GM23338 (cell line): Measurements from ENCODE around the gene MTAP. TPM values are rescaled to one million over a fixed set of nuclear protein-coding genes. Genes with fewer than 3 reads are reported as not detected.

Experiments
- ATAC-seq: fragments of 200-7000 bp; cut with Tn5 transposase; 3 replicates; pipeline ENCODE4 v1.9.1; 2020
- DNase-seq: peaks from one replicate; pipeline ENCODE4 v3.0.0-alpha.2; 2015; ENCODE audit warnings: low spot score
- H2AFZ ChIP-seq: fragments of 200-600 bp; sonication (generic); 2 replicates; pipeline ENCODE4 v1.8.0; 2016; ENCODE audit warnings: antibody characterized with exemption, mild to moderate bottlenecking, moderate library complexity
- H3F3A ChIP-seq: fragments of 200-600 bp; sonication (generic); replicated peaks from 2 replicates; pipeline ENCODE4 v1.8.0; 2017; ENCODE audit warnings: antibody characterized with exemption, mixed run types, low read depth
- H3K27ac ChIP-seq: fragments of 200-600 bp; sonication (generic); 2 replicates; pipeline ENCODE4 v1.6.1; 2016; ENCODE audit warnings: low read depth
- H3K27me3 ChIP-seq: fragments of 200-600 bp; sonication (generic); 2 replicates; pipeline ENCODE4 v1.8.0; 2016; ENCODE audit warnings: mild to moderate bottlenecking, mixed run types, moderate library complexity; ENCODE audit not compliant: insufficient read depth
- H3K36me3 ChIP-seq: fragments of 200-600 bp; sonication (generic); 2 replicates; pipeline ENCODE4 v1.8.0; 2016; ENCODE audit warnings: mild to moderate bottlenecking; ENCODE audit not compliant: insufficient read depth
- H3K4me1 ChIP-seq: fragments of 200-600 bp; sonication (generic); 2 replicates; pipeline ENCODE4 v1.8.0; 2016; ENCODE audit warnings: mild to moderate bottlenecking, moderate library complexity; ENCODE audit not compliant: insufficient read depth
- H3K4me2 ChIP-seq: fragments of 200-600 bp; sonication (generic); 2 replicates; pipeline ENCODE4 v1.7.1; 2017; ENCODE audit warnings: mixed run types
- H3K4me3 ChIP-seq: fragments of 200-600 bp; sonication (generic); 2 replicates; pipeline ENCODE4 v1.6.1; 2016; ENCODE audit warnings: mixed run types
- H3K79me2 ChIP-seq: fragments of 200-600 bp; sonication (generic); replicated peaks from 2 replicates; pipeline ENCODE4 v1.8.0; 2017; ENCODE audit warnings: mild to moderate bottlenecking; ENCODE audit not compliant: insufficient read depth
- H3K9me2 ChIP-seq: fragments of 200-600 bp; sonication (generic); 2 replicates; pipeline ENCODE4 v1.8.0; 2017; ENCODE audit not compliant: insufficient read depth
- H4K20me1 ChIP-seq: fragments of 200-600 bp; sonication (generic); replicated peaks from 2 replicates; pipeline ENCODE4 v1.8.0; 2017; ENCODE audit warnings: mild to moderate bottlenecking; ENCODE audit not compliant: insufficient read depth
- H3K27ac Mint-ChIP-seq: 2 replicates; pipeline ENCODE4 v1.8.0; 2020; ENCODE audit warnings: inconsistent platforms, mild to moderate bottlenecking, moderate library complexity, mixed read lengths
- H3K27me3 Mint-ChIP-seq: 3 replicates; pipeline ENCODE4 v1.8.0; 2022; ENCODE audit warnings: low read depth, mild to moderate bottlenecking, moderate library complexity, mixed read lengths, inconsistent platforms; ENCODE audit not compliant: insufficient read depth, poor library complexity
- H3K36me3 Mint-ChIP-seq: 3 replicates; pipeline ENCODE4 v1.8.0; 2021; ENCODE audit warnings: low read depth, mild to moderate bottlenecking, inconsistent platforms, moderate library complexity, mixed read lengths
- H3K4me1 Mint-ChIP-seq: 3 replicates; pipeline ENCODE4 v1.8.0; 2020; ENCODE audit warnings: mild to moderate bottlenecking, inconsistent platforms, mixed read lengths
- H3K4me3 Mint-ChIP-seq: 3 replicates; pipeline ENCODE4 v1.8.0; 2021; ENCODE audit warnings: moderate library complexity, mild to moderate bottlenecking, inconsistent platforms, mixed read lengths
- H3K9me3 Mint-ChIP-seq: 3 replicates; pipeline ENCODE4 v1.8.0; 2020; ENCODE audit warnings: moderate library complexity, mild to moderate bottlenecking, inconsistent platforms, mixed read lengths
- CTCF ChIP-seq, 2 experiments: fragments of 200-600 bp in 1 of 2; sonication (generic) in 1 of 2; conservative IDR thresholded peaks; 2 replicates each; pipeline versions ENCODE4 v1.5.1 to v1.6.1; 2016 to 2017; ENCODE audit warnings: antibody characterized with exemption in 2 of 2, low read depth in 2 of 2, mild to moderate bottlenecking in 2 of 2, moderate library complexity in 1 of 2
- NANOG ChIP-seq: IDR thresholded peaks from 2 replicates; pipeline ENCODE4 v1.6.1; 2016; ENCODE audit warnings: antibody characterized with exemption, borderline replicate concordance
- STAT1 ChIP-seq: IDR thresholded peaks from one replicate; pipeline ENCODE4 v1.6.1; 2016; ENCODE audit warnings: antibody characterized with exemption; ENCODE audit not compliant: unreplicated experiment
- ZNF462 ChIP-seq: fragments of 250-450 bp; sonication (Bioruptor Pico); IDR thresholded peaks from 2 replicates; pipeline ENCODE4 v1.5.0; 2020; ENCODE audit warnings: mild to moderate bottlenecking, moderate library complexity
- polyA plus RNA-seq: library from polyadenylated mRNA; unstranded; fragments of >200 nt; fragmentation: Nextera tagmentation; extraction: Ambion mirVana; gene quantifications from 2 replicates; pipeline ENCODE4 v1.2.1, GENCODE V29; 2016
- total RNA-seq: library from RNA; depleted of rRNA; stranded (reverse); fragments of >200 nt; shearing (Covaris generic); gene quantifications from 2 replicates; pipeline ENCODE4 v1.2.3, GENCODE V29; 2014

MTAP gene
- total and polyA plus RNA-seq, 2 experiments from 2014 or later = 61.8 to 70.0 TPM

DNA sequence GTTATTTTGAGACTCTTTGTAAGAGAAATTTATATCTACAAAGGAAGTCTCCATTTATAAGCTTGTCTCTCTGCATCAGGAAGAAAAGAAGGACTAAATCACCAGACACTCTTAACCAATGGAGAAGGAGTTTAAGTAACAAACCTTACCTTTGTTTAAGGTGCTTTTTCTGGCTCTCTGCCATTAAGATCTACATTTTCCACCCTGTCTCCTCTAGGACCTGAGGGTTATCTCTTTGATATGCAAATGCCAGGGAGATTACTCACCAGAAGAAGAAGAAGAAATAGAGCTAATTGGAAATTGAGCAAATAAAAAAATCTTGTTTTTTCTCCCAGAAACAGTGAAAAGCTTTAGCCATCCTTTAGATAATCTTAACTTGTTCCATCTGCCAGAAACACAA lies 130.8 kb downstream of the MTAP start:
- H3K27me3 Mint-ChIP-seq = peaks cover 5% of the 10 kb centered on the region
- no peak overlapping the region for H3K27ac Mint-ChIP-seq
- no peak overlapping the region for H3K4me3 Mint-ChIP-seq
- H3K27me3 ChIP-seq = no peaks in the 10 kb centered on the region
- 0 out of 2 replicates have a peak, but pooled peaks cover 3% of the 10 kb centered on the region for H3K36me3 ChIP-seq
- peaks cover 3% of the 10 kb centered on the region; the same call in 1 of the 3 replicates for H3K9me3 Mint-ChIP-seq
- H2AFZ ChIP-seq = no peak overlapping the region
- ATAC-seq (peak; percentile 54), DNase-seq (peak; percentile 36)
- 0 out of 2 replicates have a peak overlapping the region, but pooled peaks have one; percentile 0 for H3K27ac ChIP-seq
- no peaks in the 10 kb centered on the region for H3K79me2 ChIP-seq
- H3K4me1 ChIP-seq = peaks cover 28% of the 10 kb centered on the region
- peak overlapping the region; percentile 10 for H3K4me2 ChIP-seq
- H3K9me2 ChIP-seq = peaks cover 13% of the 10 kb centered on the region
- TF ChIP-seq STAT1 (no peak), CTCF (conservative IDR thresholded peaks at IDR 0.05; ENCODE audit: low read depth in 2 of 2) (no peak), ZNF462 (peak; percentile 76), NANOG (no peak)
- H3K4me1 Mint-ChIP-seq = peaks cover 36% of the 10 kb centered on the region
- no peak overlapping the region for H3K4me3 ChIP-seq
- H3K36me3 Mint-ChIP-seq = peaks cover 10% of the 10 kb centered on the region; the same call in 2 of the 3 replicates
- H4K20me1 ChIP-seq = no peaks in the 10 kb centered on the region
- no peaks in the 10 kb centered on the region for H3F3A ChIP-seq
